Endothelial cell (in vitro differentiated cells): Measurements from ENCODE around the gene NOXO1. TPM values are rescaled to one million over a fixed set of nuclear protein-coding genes. Genes with fewer than 3 reads are reported as not detected.
"Not testable (repeated sequence)": the region's sequence is repeated elsewhere in the genome, so short reads cannot be mapped to it uniquely, and the experiment has no call there.

Source experiments
- DNase-seq: peaks from one replicate; pipeline ENCODE4 v3.0.0; 2021; ENCODE audit warnings: low spot score
- H3K27ac Mint-ChIP-seq: one replicate; pipeline ENCODE4 v1.8.0; 2021; ENCODE audit warnings: mixed read lengths, inconsistent platforms; ENCODE audit not compliant: unreplicated experiment
- H3K27me3 Mint-ChIP-seq: one replicate; pipeline ENCODE4 v1.8.0; 2021; ENCODE audit warnings: mild to moderate bottlenecking, moderate library complexity, mixed read lengths, inconsistent platforms; ENCODE audit not compliant: unreplicated experiment
- H3K36me3 Mint-ChIP-seq: one replicate; pipeline ENCODE4 v1.8.0; 2021; ENCODE audit warnings: mild to moderate bottlenecking, low read depth, mixed read lengths, inconsistent platforms; ENCODE audit not compliant: unreplicated experiment
- H3K4me1 Mint-ChIP-seq: one replicate; pipeline ENCODE4 v1.8.0; 2021; ENCODE audit warnings: mild to moderate bottlenecking, mixed read lengths, inconsistent platforms; ENCODE audit not compliant: unreplicated experiment
- H3K4me3 Mint-ChIP-seq: one replicate; pipeline ENCODE4 v1.8.0; 2021; ENCODE audit warnings: mild to moderate bottlenecking, mixed read lengths, inconsistent platforms; ENCODE audit not compliant: unreplicated experiment
- H3K9me3 Mint-ChIP-seq: one replicate; pipeline ENCODE4 v1.8.0; 2021; ENCODE audit warnings: mixed read lengths, inconsistent platforms; ENCODE audit not compliant: unreplicated experiment
- total RNA-seq: library from RNA; stranded (reverse); fragmentation: NEBNext Ultra II Directional; extraction: Animal tissue kit (Norgen Biotek cat#: 25700); gene quantifications from one replicate; pipeline ENCODE4 v1.2.1, GENCODE V29; 2021; ENCODE audit not compliant: unreplicated experiment
- TF ChIP-seq, protein P1 (sequence below): fragments of 200-600 bp; sonication (generic); IDR thresholded peaks from one replicate; pipeline ENCODE4 v1.5.0; 2021; ENCODE audit warnings: antibody characterized with exemption; ENCODE audit not compliant: unreplicated experiment

NOXO1 gene
- total RNA-seq, 1 donor from 2014 or later = 0.23 TPM

DNA sequence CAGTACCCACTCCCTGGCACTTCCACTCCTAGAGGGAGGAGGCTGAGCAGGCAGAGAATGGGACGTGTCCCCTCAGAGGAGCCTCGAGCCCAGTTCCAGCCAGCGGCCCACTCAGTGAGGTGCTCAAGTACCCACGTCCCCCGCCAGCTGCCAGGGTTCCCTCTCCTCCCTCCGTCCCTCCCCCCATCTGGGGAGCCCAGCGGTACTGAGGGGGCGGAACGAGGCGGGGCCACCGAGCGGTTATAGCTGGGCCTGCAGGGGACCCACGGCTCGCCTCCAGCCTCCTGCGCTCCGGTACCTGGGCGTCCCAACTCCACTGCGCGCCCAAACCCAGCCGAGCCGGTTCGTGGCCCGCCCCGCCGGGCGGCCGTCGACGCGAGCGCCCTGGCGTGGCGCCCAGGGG lies 38.2 kb upstream of the NOXO1 start, which contains the start of gene NPW:
Gene NPW (plus strand): TSS at position 268 of the 403 bp plus-strand sequence.
- H3K27me3 Mint-ChIP-seq = peaks cover 19% of the 10 kb centered on the region
- no peak within 1 kb of the TSS for H3K27ac Mint-ChIP-seq
- DNase-seq = no peak
- H3K9me3 Mint-ChIP-seq = no peaks in the 10 kb centered on the region
- no peaks in the 10 kb centered on the region for H3K36me3 Mint-ChIP-seq
- peaks cover 4% of the 10 kb centered on the region for H3K4me1 Mint-ChIP-seq
- TF ChIP-seq, protein P1, sequence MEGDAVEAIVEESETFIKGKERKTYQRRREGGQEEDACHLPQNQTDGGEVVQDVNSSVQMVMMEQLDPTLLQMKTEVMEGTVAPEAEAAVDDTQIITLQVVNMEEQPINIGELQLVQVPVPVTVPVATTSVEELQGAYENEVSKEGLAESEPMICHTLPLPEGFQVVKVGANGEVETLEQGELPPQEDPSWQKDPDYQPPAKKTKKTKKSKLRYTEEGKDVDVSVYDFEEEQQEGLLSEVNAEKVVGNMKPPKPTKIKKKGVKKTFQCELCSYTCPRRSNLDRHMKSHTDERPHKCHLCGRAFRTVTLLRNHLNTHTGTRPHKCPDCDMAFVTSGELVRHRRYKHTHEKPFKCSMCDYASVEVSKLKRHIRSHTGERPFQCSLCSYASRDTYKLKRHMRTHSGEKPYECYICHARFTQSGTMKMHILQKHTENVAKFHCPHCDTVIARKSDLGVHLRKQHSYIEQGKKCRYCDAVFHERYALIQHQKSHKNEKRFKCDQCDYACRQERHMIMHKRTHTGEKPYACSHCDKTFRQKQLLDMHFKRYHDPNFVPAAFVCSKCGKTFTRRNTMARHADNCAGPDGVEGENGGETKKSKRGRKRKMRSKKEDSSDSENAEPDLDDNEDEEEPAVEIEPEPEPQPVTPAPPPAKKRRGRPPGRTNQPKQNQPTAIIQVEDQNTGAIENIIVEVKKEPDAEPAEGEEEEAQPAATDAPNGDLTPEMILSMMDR = no peak
- H3K4me3 Mint-ChIP-seq = peak within 1 kb of the TSS; percentile 82

DNA sequence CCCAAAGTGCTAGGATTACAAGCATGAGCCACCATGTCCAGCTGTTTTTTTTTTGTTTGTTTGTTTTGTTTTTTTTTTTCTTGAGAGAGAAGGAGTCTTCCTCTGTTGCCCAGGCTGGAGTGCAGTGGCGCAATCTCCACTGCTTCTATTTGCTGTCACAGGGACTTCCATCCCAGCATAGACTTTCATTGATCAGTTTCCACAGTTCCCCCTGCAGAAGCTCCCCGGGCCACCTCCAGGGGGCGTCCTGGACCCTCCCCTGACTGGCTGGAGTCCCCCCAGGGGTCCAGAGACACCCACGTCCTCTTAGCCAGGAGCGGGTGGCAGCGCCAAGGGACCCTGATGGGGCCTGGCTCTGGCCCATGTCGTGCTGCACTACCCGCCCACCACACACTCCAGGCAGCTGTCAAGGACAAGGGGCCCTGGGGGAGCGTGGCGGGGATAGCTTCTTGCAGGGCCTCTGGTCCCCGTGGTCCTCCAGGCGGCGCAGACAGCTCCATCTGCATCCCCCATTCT lies 35.2 kb upstream of the NOXO1 start:
- Mint-ChIP-seq H3K4me1 (no peaks in the 10 kb centered on the region), H3K36me3 (no peaks in the 10 kb centered on the region), H3K27ac (no peak overlapping the region), H3K4me3 (no peak overlapping the region), H3K9me3 (no peaks in the 10 kb centered on the region), H3K27me3 (peaks cover 16% of the 10 kb centered on the region)
- TF ChIP-seq, protein P1 = peak; percentile 59
- DNase-seq = no peak

DNA sequence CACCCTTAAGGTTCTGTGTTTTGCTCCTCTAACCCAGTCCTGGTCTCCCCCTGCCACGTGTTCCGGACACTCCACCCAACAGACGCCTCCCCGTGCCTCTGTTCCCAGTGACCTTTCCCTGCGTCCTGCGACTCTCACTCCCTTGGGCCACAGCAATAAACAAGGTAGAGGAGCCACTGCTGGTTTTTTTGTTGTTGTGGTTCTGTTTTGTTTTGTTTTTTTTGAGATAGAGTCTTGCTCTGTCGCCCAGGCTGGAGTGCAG lies 34.6 kb upstream of the NOXO1 start:
- TF ChIP-seq, protein P1 = no peak
- Mint-ChIP-seq H3K4me1 (no peaks in the 10 kb centered on the region), H3K36me3 (no peaks in the 10 kb centered on the region), H3K9me3 (no peaks in the 10 kb centered on the region), H3K4me3 (no peak overlapping the region), H3K27ac (no peak overlapping the region), H3K27me3 (peaks cover 14% of the 10 kb centered on the region)
- DNase-seq = no peak

DNA sequence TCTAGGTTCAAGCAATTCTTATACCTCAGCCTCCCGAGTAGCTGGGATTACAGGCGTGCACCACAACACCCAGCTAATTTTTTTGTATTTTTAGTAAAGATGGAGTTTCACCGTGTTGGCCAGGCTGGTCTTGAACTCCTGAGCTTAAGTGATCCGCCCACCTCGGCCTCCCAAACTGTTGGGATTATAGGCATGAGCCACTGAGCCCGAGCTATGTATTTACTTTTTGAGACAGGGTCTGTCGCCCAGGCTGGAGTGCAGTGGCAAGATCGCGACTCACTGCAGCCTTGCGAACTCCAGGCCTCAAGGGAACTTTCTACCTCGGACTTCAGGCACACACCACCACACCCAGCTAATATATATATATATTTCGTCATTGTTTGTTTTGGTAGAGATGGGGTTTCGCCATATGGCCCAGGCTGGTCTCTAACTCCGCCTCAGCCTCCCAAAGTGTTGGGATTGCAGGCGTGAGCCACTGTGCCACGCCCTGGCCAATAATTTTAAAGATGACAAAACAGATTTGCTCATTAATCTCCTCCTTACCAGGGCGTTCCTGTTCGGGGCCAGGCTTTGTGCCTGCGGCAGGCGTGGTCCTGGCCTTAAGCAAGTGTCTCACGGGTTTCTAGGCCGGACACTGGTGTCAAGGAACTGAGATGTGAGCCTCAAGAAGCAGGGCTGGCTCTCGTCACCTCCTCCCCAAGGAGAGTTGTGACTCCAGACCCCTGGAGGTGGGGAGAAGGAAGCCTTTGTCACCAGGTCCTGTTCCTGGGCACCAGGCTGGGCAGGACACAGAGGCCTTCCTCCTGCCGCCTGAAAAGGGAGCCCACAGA lies 34.1 kb upstream of the NOXO1 start:
- no peak for DNase-seq
- Mint-ChIP-seq H3K4me1 (peaks cover under 1% of the 10 kb centered on the region), H3K27me3 (peaks cover 10% of the 10 kb centered on the region), H3K36me3 (no peaks in the 10 kb centered on the region), H3K4me3 (no peak overlapping the region), H3K9me3 (no peaks in the 10 kb centered on the region), H3K27ac (no peak overlapping the region)
- TF ChIP-seq, protein P1 = no peak

DNA sequence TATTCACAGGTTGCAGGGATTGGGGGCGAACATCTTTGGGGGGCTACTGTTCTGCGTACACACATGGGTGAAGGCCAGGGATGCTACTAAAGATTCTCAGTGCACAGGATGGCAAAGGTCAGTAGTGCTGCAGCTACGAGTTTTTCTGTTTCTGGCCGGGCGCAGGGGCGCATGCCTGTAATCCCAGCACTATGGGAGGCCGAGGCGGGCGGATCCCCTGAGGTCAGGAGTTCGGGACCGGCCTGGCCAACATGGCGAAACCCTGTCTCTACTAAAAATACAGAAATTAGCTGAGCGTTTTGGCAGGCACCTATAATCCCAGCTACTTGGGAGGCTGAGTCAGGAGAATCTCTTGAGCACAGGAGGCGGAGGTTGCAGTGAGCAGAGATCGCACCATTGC lies 32.3 kb upstream of the NOXO1 start:
- no peak overlapping the region for H3K4me3 Mint-ChIP-seq
- DNase-seq = no peak
- H3K27me3 Mint-ChIP-seq = peaks cover 8% of the 10 kb centered on the region
- peaks cover 9% of the 10 kb centered on the region for H3K4me1 Mint-ChIP-seq
- no peaks in the 10 kb centered on the region for H3K9me3 Mint-ChIP-seq
- TF ChIP-seq, protein P1 = no peak
- peaks cover 3% of the 10 kb centered on the region for H3K36me3 Mint-ChIP-seq
- no peak overlapping the region for H3K27ac Mint-ChIP-seq

DNA sequence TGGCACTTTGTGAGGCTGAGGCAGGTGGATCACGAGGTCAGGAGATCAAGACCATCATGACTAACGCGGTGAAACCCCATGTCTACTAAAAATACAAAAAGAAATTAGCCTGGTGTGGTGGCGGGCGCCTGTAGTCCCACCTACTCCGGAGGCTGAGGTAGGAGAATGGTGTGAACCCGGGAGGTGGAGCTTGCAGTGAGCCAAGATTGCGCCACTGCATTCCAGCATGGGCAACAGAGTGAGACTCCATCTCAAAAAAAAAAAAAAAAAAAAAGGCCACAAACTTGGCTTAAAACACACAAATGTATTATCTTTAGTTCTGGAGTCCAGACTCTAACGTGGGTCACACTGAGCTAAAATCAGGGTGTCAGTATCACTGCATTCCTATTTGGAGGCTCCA lies 30.5 kb upstream of the NOXO1 start:
- not testable (repeated sequence) for H3K27ac Mint-ChIP-seq
- H3K4me1 Mint-ChIP-seq = peaks cover 17% of the 10 kb centered on the region

More for the DNA sequence above, 30.5 kb upstream of the NOXO1 start:
- H3K27me3 Mint-ChIP-seq = peaks cover 13% of the 10 kb centered on the region
- H3K9me3 Mint-ChIP-seq, DNase-seq, H3K36me3 Mint-ChIP-seq, H3K4me3 Mint-ChIP-seq: not testable (repeated sequence)
